HG03460 (cell line): ENCODE measurements around the gene OR10A7.
"Not testable (repeated sequence)": the region's sequence is repeated elsewhere in the genome, so short reads cannot be mapped to it uniquely, and the experiment has no call there.

ENCODE experiments used
- ATAC-seq: cut with Tn5 transposase; IDR thresholded peaks from one replicate; pipeline ENCODE4 v1.9.1; 2021; ENCODE audit not compliant: unreplicated experiment

Gene OR10A7, protein sequence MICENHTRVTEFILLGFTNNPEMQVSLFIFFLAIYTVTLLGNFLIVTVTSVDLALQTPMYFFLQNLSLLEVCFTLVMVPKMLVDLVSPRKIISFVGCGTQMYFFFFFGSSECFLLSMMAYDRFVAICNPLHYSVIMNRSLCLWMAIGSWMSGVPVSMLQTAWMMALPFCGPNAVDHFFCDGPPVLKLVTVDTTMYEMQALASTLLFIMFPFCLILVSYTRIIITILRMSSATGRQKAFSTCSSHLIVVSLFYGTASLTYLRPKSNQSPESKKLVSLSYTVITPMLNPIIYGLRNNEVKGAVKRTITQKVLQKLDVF

DNA sequence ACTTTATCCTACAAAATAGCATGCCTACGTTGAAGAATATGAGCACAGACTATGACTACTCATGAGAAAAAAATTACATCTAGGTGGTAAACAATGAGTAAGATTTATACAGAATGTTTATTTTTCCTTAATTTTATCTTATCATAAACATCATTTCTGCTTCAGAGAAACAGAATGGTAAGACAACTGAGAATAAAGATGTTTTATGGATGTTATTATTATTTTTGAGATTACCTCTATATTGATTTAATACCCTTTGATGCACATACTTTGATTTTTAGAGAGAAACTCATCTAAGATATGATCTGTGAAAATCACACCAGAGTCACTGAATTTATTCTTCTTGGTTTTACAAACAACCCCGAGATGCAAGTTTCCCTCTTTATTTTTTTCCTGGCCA lies at the start of gene OR10A7:
Gene OR10A7 (plus strand): TSS at position 301 of the 400 bp plus-strand sequence. CDS start 0 bp downstream, at position 301.
- no peak for ATAC-seq

DNA sequence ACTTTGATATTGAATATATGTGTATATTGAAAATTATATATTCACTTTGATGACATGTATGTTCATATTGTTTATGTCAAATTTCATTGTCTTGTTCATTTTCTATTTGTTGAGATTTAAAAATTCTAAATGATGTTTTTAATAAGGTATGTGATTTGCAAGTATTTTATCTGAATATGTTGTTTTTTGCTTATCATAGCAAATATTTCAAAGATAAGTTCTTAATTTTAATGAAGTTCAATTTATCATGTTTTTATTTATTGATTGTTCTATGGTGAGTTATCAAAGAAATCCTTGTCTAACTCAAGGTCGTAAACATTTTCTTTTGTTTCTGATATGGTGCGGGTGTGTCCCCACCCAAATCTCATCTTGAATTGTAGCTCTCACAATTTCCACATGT lies 49.4 kb upstream of the OR10A7 start:
- no peak for ATAC-seq

DNA sequence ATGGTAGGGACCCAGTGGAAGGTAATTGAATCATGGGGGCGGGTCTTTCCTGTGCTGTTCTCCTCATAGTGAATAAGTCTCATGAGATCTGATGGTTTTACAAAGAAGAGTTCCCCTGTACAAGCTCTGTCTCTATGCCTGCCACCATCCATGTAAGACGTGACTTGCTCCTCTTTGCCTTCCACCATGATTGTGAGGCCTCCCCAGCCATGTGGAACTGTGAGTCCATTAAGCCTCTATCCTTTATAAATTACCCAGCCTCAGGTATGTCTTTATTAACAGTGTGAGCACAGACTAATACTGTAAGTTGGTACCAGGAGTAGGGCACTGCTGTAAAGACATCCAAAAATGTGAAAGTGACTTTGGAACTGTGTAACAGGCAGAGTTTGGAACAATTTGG lies 49.0 kb upstream of the OR10A7 start:
- ATAC-seq, result not testable (repeated sequence)

DNA sequence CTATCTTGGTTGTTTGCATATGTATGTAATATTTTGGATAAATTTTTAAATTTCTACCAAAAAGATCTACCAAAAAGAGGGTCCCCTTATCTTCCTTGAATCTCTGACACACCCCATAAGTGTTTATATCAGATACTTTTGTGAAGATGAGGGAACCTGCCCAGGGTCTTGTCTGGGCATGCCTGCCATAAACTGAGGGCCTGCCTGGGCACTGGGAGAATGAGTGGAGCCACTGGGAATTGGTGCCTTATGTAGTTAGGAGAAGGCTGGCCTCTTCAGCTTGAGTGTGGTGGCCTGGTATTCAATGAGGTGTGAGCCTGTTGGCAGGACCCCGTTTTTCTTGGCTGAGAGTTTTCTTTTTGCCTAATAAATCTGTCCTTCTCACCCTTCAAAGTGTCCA lies 48.1 kb upstream of the OR10A7 start:
- no peak for ATAC-seq

DNA sequence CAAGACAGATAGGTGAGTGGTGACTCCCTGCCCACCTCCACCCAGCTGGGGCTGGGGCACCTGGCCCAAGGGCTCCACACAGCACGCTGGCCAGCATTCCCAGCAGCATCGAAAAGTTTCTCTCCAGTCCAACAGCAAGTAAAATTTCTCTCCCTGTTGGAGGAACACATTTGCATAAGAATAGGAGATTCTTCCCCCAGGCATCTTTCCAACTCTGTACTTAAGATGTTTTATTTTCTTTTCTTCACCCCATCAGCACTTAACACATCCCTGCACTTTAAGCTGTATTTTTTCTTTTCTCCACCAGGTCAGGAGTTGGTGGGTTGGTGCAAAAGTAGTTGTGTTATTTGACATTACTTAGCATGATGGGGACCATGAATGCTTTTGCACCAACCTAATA lies 47.4 kb upstream of the OR10A7 start:
- ATAC-seq, result no peak

DNA sequence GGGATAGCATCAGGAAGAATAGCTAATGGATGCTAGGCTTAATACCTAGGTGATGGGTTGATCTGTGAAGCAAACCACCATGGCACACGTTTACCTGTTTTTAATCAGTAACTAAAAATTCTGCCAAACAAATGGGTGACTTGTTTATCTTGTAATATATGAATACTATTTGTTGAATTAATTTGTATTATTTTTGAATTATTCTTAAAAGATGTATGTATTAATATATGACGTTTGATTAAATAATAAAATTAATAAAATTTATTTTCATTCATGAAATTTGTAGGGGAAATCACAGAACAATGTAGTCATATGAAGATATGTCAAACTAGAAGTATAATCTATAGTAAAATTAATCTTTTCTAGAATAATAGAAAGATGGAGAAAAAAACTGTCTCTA lies 32.3 kb upstream of the OR10A7 start:
- ATAC-seq, result no peak

DNA sequence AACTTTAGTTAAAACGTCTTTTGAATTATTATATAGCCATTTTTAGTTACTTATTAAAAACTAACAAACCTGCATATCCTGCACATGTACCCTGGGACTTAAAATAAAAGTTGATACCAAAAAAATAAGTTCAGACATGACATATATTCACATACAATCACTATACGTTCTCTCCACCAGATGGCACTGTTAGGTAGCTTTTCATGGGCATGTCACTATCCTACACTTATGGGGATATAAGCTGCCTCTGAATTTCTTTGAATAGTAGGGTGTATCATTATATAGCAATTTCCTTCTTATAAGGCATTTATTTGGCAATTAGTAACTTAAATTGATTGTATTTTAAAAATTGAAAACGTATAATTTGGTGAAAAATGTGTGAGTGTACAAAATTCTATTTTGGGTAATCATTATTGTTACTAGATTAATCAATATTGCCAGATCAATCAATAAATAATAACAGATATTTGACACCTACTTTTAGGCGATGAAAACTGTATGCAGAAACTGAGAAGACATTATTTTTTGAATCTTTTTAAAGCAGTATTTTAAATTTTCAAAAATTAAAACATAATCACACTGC lies 31.8 kb upstream of the OR10A7 start:
- ATAC-seq, result peak; percentile 70

DNA sequence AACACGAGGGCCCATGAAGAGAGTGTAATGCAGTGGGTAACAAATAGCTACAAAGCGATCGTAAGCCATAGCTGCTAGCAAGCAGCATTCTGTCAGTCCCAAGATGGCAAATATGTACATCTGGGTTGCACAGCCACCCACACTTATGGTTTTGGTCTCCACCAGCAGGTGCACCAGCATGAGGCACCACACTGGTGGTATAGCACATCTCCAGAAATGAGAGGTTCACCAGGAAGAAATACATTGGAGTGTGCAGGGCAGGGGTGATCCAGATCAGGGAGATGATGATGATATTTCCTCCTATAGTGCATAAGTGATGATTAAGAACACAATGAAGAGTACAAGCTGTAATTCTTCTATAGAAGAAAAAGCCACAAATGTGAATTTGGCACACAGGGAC lies 26.4 kb upstream of the OR10A7 start:
- ATAC-seq, result no peak

DNA sequence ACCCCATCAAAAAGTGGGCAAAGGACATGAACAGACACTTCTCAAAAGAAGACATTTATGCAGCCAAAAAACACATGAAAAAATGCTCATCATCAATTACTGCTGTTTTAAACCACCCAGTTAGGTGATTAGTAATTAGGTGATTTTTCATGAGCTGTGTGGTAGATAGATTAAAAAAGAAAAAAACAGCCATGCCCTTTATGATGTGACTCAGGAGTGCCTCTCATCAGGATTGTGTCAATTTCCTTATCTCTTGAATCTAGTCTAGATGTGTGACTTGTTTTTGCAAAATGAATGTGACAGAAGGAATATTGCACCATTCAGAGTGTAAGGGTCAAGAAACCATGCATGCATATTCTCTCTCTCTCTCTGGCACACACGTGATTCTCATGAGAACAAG lies 5.7 kb downstream of the OR10A7 start:
- ATAC-seq, result no peak

DNA sequence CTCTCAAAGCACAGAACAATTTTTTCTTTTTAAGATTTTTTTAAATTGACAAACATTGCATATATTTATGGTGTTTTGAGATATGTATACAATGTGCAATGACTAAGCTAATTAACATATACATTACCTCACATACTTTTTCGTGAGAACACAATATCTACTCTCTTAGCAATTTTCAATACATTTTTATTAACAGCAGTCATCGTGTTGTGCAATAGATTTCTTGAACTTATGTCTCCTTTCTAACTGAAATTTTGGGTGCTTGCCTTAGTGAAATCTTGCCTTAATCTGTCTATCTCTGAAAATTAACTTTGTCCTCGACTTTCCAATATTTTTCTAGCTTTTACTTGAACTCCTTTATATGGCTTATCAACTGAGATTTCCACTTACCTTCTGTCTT lies 6.8 kb downstream of the OR10A7 start:
- ATAC-seq, result no peak

DNA sequence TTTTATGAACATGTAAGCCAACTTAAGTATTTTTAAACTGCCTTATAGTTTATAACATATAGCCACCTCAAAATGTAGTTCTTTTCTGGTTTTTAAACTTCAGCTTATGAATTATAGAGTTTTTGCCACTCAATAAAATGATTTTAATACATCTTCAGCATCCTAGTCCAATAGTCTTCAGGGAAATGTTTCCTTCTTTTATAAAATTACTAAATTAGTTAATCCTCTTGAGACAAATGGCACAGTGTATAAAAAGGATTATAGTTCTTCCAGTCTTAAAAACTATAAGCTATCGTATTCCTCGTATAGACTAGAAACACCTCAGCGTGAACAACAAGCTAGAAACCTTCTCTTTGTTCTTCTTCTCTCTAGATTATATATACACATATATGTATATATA lies 23.5 kb downstream of the OR10A7 start, which contains the start of gene OR6C74:
Gene OR6C74 (plus strand): TSS at position 301 of the 400 bp plus-strand sequence. CDS start 2,679 bp downstream, outside the sequence.
- ATAC-seq, result no peak

DNA sequence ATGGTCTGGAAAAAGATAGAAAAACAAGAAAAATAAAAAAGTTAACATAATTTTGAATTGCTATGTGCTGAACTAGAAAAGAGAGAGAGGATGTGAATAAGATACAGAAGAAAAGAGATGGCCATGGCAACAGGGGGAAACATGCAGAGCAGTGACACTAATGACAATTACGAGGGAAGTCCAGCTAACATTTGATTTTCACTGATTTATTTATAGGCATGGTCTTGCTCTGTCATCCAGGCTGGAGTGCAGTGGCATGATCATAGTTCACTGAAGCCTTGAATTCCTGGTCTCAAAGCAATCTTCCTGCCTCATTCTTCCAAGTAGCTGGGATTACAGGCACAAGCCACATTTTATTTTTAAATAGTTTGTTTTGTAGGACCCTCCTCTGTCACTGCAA lies 25.3 kb downstream of the OR10A7 start:
- no peak for ATAC-seq

DNA sequence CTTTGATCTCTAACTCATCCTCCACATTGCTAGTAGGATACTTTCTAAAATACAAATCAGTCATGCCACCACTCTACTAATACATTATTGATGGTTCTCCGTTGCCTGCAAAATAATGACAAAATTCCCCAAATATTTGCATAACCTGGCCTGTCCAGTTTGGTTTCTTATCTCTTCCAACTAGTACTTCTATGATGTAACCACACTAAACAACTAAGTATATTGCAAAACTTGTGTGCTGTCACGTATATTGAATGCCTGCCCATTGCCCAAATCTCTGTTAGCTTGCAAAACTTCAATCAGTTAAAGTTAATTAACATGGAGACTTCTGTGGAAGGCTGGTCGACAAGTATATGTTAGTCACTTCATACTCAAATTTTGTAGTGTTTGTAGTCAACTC lies 30.1 kb downstream of the OR10A7 start:
- ATAC-seq, result no peak

DNA sequence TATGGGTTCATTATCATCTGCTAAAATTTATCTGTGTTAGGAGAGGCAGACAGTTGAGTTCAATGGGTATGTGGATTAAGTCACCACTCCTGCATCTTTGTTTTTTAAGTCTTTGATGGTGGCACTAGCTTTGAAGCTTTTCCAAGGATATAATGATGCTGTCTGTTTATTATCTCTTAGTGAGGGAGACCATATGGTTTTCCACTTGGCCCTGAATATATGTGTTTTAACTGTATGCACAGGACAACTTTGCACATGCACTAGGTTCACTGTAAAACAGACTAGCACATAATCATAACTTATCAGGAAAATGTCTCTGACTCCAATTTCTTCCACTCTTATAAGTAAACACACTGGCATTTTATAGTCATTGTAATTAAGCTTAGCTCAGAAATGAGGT lies 32.5 kb downstream of the OR10A7 start:
- no peak for ATAC-seq

DNA sequence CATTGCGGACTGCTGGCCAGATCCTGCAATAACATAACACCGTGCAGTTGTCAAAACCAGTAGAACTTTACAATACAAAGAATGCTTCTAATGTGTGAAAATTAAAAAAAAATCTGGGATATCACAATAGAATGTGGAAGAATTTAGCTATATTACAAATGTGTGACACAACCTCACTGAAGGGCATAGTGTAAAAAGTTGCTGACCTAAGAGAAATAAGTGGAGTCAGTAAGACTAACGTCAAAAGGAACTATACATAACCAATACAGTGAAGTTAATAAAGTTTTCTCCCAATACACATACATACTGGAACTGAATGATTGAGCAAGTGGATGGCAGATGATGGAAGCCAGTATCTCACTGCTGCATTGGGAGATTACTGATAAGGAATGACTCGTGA lies 36.0 kb downstream of the OR10A7 start:
- ATAC-seq, result no peak

DNA sequence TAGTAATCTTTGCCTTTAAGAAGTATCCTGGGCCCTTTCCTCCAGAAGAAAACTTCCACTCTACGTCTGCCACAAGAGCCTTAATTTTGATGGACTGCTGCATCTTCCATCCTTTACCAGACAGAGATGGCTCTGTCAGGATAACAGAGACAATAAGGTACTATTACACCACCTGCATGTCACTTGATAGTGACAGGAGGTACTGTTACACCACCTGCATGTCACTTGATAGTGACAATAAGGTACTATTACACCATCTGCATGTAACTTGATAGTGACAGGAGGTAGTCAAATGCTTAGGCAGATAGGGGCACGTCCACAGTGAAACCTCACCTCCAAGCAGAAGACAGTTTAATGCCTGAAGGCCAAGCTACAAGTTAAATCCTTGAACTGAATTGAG lies 37.5 kb downstream of the OR10A7 start:
- no peak for ATAC-seq
